ENCODE data around the gene INTS13.
"Not testable (repeated sequence)": the region's sequence is repeated elsewhere in the genome, so short reads cannot be mapped to it uniquely, and the experiment has no call there.

Gene INTS13

GRCh38 chr12:26937863-26938700 is at the start of gene INTS13, which contains the start of gene FGFR1OP2:
TSS of gene INTS13 (minus strand) at chr12:26937981. CDS start at chr12:26936803, 1,178 bp downstream.
TSS of gene FGFR1OP2 (plus strand) at chr12:26938470. CDS start at chr12:26954159, 15,689 bp downstream.
- DNase-seq: peak; percentile 98

GRCh38 chr12:26982866-26983265 is 45.1 kb upstream of the INTS13 start:
- no peak for DNase-seq

GRCh38 chr12:26979733-26980132 is 42.0 kb upstream of the INTS13 start:
- no peak for DNase-seq

GRCh38 chr12:26978801-26979200 is 41.0 kb upstream of the INTS13 start:
- DNase-seq: no peak

GRCh38 chr12:26976687-26977086 is 38.9 kb upstream of the INTS13 start:
- DNase-seq: no peak

GRCh38 chr12:26971963-26972362 is 34.2 kb upstream of the INTS13 start:
- DNase-seq: no peak

GRCh38 chr12:26970136-26970535 is 32.4 kb upstream of the INTS13 start:
- no peak for DNase-seq

GRCh38 chr12:26966842-26967241 is 29.1 kb upstream of the INTS13 start:
- DNase-seq: no peak

- DNase-seq: no peak
These were observed 25.6 kb upstream of the INTS13 start for GRCh38 chr12:26963413-26963812.

- DNase-seq: no peak
These were observed 24.0 kb upstream of the INTS13 start for GRCh38 chr12:26961803-26962202.

- DNase-seq: not testable (repeated sequence)
These were observed 23.6 kb upstream of the INTS13 start for GRCh38 chr12:26961391-26961790.

- no peak for DNase-seq
These were observed 16.2 kb upstream of the INTS13 start for GRCh38 chr12:26954027-26954426.

- DNase-seq: no peak
These were observed 15.7 kb upstream of the INTS13 start for GRCh38 chr12:26953447-26953846.

- DNase-seq: no peak
These were observed 10.5 kb upstream of the INTS13 start for GRCh38 chr12:26948309-26948708.

- DNase-seq: peak; percentile 6
These were observed 3.4 kb upstream of the INTS13 start for GRCh38 chr12:26941215-26941594.

GRCh38 chr12:26940516-26941214 is 2.9 kb upstream of the INTS13 start:
- DNase-seq: no peak

GRCh38 chr12:26939953-26940352 is 2.2 kb upstream of the INTS13 start:
- DNase-seq: no peak

GRCh38 chr12:26939192-26939832 is 1.5 kb upstream of the INTS13 start:
- DNase-seq: peak; percentile 7

- DNase-seq: no peak
These were observed 901 bp upstream of the INTS13 start for GRCh38 chr12:26938701-26939062.

GRCh38 chr12:26937443-26937862 is 328 bp downstream of the INTS13 start:
- DNase-seq: no peak

GRCh38 chr12:26936559-26937442 is 980 bp downstream of the INTS13 start:
- no peak for DNase-seq

- no peak for DNase-seq
These were observed 2.0 kb downstream of the INTS13 start for GRCh38 chr12:26935636-26936378.
